Gastrocnemius medialis (tissue), 4 donors: ENCODE results near the gene BPIFB4.

ENCODE experiments used
- CTCF ChIP-seq, 5 experiments: fragments of 450-650 bp in 3 of 5; fragments of 200-600 bp in 2 of 5; sonication (generic) in 2 of 5; IDR thresholded peaks in 4 of 5; conservative IDR thresholded peaks in 1 of 5; 1 replicate in 4 of 5; 2 replicates in 1 of 5; pipeline ENCODE4 v1.5.1; 2016 to 2019; ENCODE audit warnings: antibody characterized with exemption in 5 of 5, mild to moderate bottlenecking in 3 of 5, moderate library complexity in 3 of 5
- POLR2A ChIP-seq, 2 donors: fragments of 450-650 bp; IDR thresholded peaks; one replicate each; pipeline ENCODE4 v1.6.1; 2017; ENCODE audit warnings: antibody characterized with exemption in 2 of 2, mild to moderate bottlenecking in 2 of 2, moderate library complexity in 2 of 2

GRCh38 chr20:33030569-33030968 is 48.9 kb upstream of the BPIFB4 start:
- no peak for TF ChIP-seq CTCF (IDR thresholded peaks at IDR 0.05 in 4 of 5, conservative IDR thresholded peaks at IDR 0.05 in 1 of 5)
- no peak for TF ChIP-seq POLR2A (IDR thresholded peaks at IDR 0.05)
